GM15510 (cell line): ENCODE measurements around the gene RSL24D1.

ENCODE experiments used
- POLR2A ChIP-seq: IDR thresholded peaks from 3 replicates; pipeline ENCODE4 v1.6.1; 2011; ENCODE audit warnings: borderline replicate concordance; ENCODE audit not compliant: insufficient read length; ENCODE audit errors: extremely low read depth

RSL24D1 gene

GRCh38 chr15:55168350-55168974, 28.3 kb downstream of the RSL24D1 start:
- TF ChIP-seq POLR2A = no peak

- TF ChIP-seq POLR2A = no peak
Measured at GRCh38 chr15:55164284-55164683, 32.5 kb downstream of the RSL24D1 start.

- no peak for TF ChIP-seq POLR2A
Measured at GRCh38 chr15:55151631-55152030, 45.1 kb downstream of the RSL24D1 start.

GRCh38 chr15:55133972-55134371, 62.8 kb downstream of the RSL24D1 start:
- no peak for TF ChIP-seq POLR2A

- no peak for TF ChIP-seq POLR2A
Measured at GRCh38 chr15:55132672-55133071, 64.1 kb downstream of the RSL24D1 start.
